KMS-11 (cell line): ENCODE results near the gene JMJD7.

ENCODE experiments used
- H2AFZ ChIP-seq: fragments of 200-600 bp; sonication (generic); 2 replicates; pipeline ENCODE4 v1.6.1; 2016; ENCODE audit warnings: antibody characterized with exemption, mixed run types, low read depth
- H3K27ac ChIP-seq: fragments of 200-600 bp; sonication (generic); 2 replicates; pipeline ENCODE4 v1.6.1; 2016; ENCODE audit warnings: mild to moderate bottlenecking, mixed run types
- H3K27me3 ChIP-seq: fragments of 200-600 bp; sonication (generic); 2 replicates; pipeline ENCODE4 v1.6.1; 2017; ENCODE audit warnings: mild to moderate bottlenecking, low read depth, mixed run types, moderate library complexity; ENCODE audit not compliant: insufficient read depth
- H3K36me3 ChIP-seq: fragments of 200-600 bp; sonication (generic); 2 replicates; pipeline ENCODE4 v1.6.1; 2017; ENCODE audit warnings: mild to moderate bottlenecking, mixed run types; ENCODE audit not compliant: insufficient read depth
- H3K4me1 ChIP-seq: fragments of 200-600 bp; sonication (generic); 2 replicates; pipeline ENCODE4 v1.6.1; 2016; ENCODE audit warnings: mild to moderate bottlenecking, low read depth, mixed run types; ENCODE audit not compliant: poor library complexity, severe bottlenecking
- H3K4me2 ChIP-seq: fragments of 200-600 bp; sonication (generic); 2 replicates; pipeline ENCODE4 v1.7.0; 2016; ENCODE audit warnings: mild to moderate bottlenecking, mixed run types
- H3K4me3 ChIP-seq: fragments of 200-600 bp; sonication (generic); IDR thresholded peaks from 2 replicates; pipeline ENCODE4 v1.6.1; 2017; ENCODE audit warnings: low read depth, low read length, mixed read lengths; ENCODE audit not compliant: insufficient read depth
- H3K79me2 ChIP-seq: fragments of 200-600 bp; sonication (generic); 2 replicates; pipeline ENCODE4 v1.6.1; 2016; ENCODE audit warnings: low read depth, mixed run types; ENCODE audit not compliant: insufficient read depth
- H3K9ac ChIP-seq: fragments of 200-600 bp; sonication (generic); 2 replicates; pipeline ENCODE4 v1.6.1; 2016; ENCODE audit warnings: mild to moderate bottlenecking, mixed run types
- H4K20me1 ChIP-seq: fragments of 200-600 bp; sonication (generic); 2 replicates; pipeline ENCODE4 v1.6.1; 2016; ENCODE audit warnings: mild to moderate bottlenecking, mixed run types; ENCODE audit not compliant: insufficient read depth
- CTCF ChIP-seq: fragments of 200-600 bp; sonication (generic); conservative IDR thresholded peaks from 2 replicates; pipeline ENCODE4 v1.6.1; 2017; ENCODE audit warnings: low read depth, mild to moderate bottlenecking, antibody characterized with exemption, low read length, moderate library complexity, mixed read lengths

The JMJD7 gene

GRCh38 chr15:41838400-41838897 is 10.6 kb downstream of the JMJD7 start, which contains the start of gene PLA2G4B:
TSS of gene PLA2G4B (plus strand) at chr15:41838847. CDS start at chr15:41838914, 67 bp downstream.
- no peaks in the 10 kb centered on the region for H3K79me2 ChIP-seq
- H3K27ac ChIP-seq: no peak within 1 kb of the TSS
- H3K27me3 ChIP-seq: no peaks in the 10 kb centered on the region
- no peak for TF ChIP-seq CTCF
- no peak within 1 kb of the TSS for H3K4me3 ChIP-seq
- no peaks in the 10 kb centered on the region for H3K36me3 ChIP-seq
- H3K4me2 ChIP-seq: no peak within 1 kb of the TSS
- no peaks in the 10 kb centered on the region for H3K4me1 ChIP-seq
- no peak within 1 kb of the TSS for H2AFZ ChIP-seq
- H3K9ac ChIP-seq: no peak within 1 kb of the TSS
- no peaks in the 10 kb centered on the region for H4K20me1 ChIP-seq

- TF ChIP-seq CTCF: no peak
- no peaks in the 10 kb centered on the region for H3K4me1 ChIP-seq
- H3K4me2 ChIP-seq: no peak overlapping the region
- H3K36me3 ChIP-seq: no peaks in the 10 kb centered on the region
- no peaks in the 10 kb centered on the region for H3K79me2 ChIP-seq
- H2AFZ ChIP-seq: no peak overlapping the region
- no peaks in the 10 kb centered on the region for H3K27me3 ChIP-seq
- H3K4me3 ChIP-seq: no peak overlapping the region
- H3K9ac ChIP-seq: no peak overlapping the region
- H4K20me1 ChIP-seq: no peaks in the 10 kb centered on the region
- no peak overlapping the region for H3K27ac ChIP-seq
Measured at GRCh38 chr15:41839781-41840491, 12.0 kb downstream of the JMJD7 start.

- H3K27me3 ChIP-seq: no peaks in the 10 kb centered on the region
- H3K27ac ChIP-seq: no peak overlapping the region
- no peaks in the 10 kb centered on the region for H4K20me1 ChIP-seq
- no peak overlapping the region for H3K4me2 ChIP-seq
- no peaks in the 10 kb centered on the region for H3K79me2 ChIP-seq
- no peaks in the 10 kb centered on the region for H3K4me1 ChIP-seq
- no peak for TF ChIP-seq CTCF
- H3K9ac ChIP-seq: no peak overlapping the region
- no peaks in the 10 kb centered on the region for H3K36me3 ChIP-seq
- no peak overlapping the region for H3K4me3 ChIP-seq
- no peak overlapping the region for H2AFZ ChIP-seq
Measured at GRCh38 chr15:41840673-41841072, 12.8 kb downstream of the JMJD7 start.

- Histone ChIP-seq H3K79me2 (no peaks in the 10 kb centered on the region), H3K4me2 (no peak overlapping the region), H4K20me1 (no peaks in the 10 kb centered on the region), H3K36me3 (no peaks in the 10 kb centered on the region), H3K27me3 (no peaks in the 10 kb centered on the region), H3K9ac (no peak overlapping the region), H3K4me1 (no peaks in the 10 kb centered on the region), H3K27ac (no peak overlapping the region), H2AFZ (no peak overlapping the region), H3K4me3 (no peak overlapping the region)
- no peak for TF ChIP-seq CTCF
Measured at GRCh38 chr15:41841131-41841530, 13.2 kb downstream of the JMJD7 start.
